Measurements from ENCODE around the gene GLYATL3.
A peak's percentile ranks its signal among the peaks of the same experiment; 100 is the strongest.

The GLYATL3 gene

DNA sequence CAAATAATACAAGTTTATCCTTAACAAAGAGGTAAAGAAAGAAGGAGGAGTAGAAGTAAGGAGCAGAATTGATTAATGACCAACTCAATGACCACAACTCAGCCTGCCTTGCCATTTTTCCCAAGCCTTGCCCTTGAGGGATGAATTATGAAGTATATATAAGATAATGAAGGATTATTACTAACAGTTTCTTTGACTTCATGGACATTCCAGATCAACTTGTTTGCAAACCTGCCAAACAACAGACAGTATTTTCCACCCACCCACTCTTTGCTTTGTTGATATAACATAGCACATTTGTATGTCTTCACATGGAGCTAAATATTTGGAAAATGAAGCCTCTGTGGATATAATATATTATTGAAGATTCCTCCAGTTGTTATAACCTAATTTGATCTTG lies 40.9 kb downstream of the GLYATL3 start:
- TF ChIP-seq, protein P1, sequence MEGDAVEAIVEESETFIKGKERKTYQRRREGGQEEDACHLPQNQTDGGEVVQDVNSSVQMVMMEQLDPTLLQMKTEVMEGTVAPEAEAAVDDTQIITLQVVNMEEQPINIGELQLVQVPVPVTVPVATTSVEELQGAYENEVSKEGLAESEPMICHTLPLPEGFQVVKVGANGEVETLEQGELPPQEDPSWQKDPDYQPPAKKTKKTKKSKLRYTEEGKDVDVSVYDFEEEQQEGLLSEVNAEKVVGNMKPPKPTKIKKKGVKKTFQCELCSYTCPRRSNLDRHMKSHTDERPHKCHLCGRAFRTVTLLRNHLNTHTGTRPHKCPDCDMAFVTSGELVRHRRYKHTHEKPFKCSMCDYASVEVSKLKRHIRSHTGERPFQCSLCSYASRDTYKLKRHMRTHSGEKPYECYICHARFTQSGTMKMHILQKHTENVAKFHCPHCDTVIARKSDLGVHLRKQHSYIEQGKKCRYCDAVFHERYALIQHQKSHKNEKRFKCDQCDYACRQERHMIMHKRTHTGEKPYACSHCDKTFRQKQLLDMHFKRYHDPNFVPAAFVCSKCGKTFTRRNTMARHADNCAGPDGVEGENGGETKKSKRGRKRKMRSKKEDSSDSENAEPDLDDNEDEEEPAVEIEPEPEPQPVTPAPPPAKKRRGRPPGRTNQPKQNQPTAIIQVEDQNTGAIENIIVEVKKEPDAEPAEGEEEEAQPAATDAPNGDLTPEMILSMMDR (IDR thresholded peaks at IDR 0.05; ENCODE audit: insufficient read depth, low read length, missing control alignments) = no peak
- POLR2A ChIA-PET = no interaction called here
- CTCF ChIA-PET = interaction anchor here (0.8 to 4.6 kb wide), 3 partner anchors 9 to 66 kb away, joined by 3 to 33 read pairs (median 8); no protein-coding TSS in a partner anchor
- no peak for DNase-seq (ENCODE audit: low read depth, low spot score)
- no peak overlapping the region for H3K4me3 ChIP-seq (ENCODE audit: low read depth, low read length)

DNA sequence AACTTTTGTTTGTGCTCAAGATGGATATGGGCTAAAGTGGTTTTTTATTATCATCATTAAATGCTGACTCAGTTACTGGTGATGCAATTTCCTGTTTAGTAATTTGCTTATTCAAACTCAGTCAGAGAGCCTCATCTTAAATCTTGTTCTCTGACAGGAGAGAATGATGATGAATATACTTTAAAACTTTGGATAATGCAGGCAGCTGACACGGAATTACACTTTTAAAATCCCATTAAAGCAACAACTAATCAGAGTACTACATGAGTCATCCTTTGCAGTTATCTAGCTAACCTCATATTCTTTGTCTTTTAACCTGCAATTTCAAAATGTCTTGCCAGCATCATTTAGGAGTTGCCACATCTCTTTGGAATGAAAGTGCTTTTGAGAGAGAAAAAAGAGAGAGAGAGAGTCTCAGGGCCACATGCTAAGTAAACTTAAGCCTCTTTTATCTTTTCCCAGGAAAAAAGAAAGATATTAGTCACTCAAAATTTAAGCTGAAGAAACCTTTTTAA lies 41.5 kb downstream of the GLYATL3 start:
- ChIA-PET CTCF (interaction anchor here (0.8 to 4.6 kb wide), 3 partner anchors 10 to 65 kb away, joined by 3 to 33 read pairs (median 8); no protein-coding TSS in a partner anchor), POLR2A (no interaction called here)
- TF ChIP-seq, protein P1 (IDR thresholded peaks at IDR 0.05; ENCODE audit: insufficient read depth, low read length, missing control alignments) = no peak
- no peak overlapping the region for H3K4me3 ChIP-seq (ENCODE audit: low read depth, low read length)
- DNase-seq (ENCODE audit: low read depth, low spot score) = peak; percentile 40

DNA sequence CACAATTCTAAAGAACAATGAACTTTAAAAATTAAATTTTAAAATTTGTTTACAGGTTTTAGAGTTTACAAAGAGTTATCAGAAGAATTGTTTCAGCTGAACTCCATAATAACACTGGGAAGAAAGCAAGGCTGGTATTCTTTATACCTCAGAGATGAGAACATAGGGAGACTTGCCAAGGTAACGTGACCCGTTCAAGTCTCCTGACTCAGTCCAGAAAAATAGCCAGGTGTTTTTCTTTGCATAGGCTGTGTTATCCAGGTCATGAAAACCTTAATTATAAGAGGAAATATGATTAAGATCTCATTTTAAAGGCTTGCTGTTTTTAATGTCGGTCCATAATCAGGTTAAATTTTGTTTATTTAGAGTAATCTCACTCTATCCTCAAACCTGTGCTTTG lies 42.2 kb downstream of the GLYATL3 start:
- no peak for DNase-seq (ENCODE audit: low read depth, low spot score)

DNA sequence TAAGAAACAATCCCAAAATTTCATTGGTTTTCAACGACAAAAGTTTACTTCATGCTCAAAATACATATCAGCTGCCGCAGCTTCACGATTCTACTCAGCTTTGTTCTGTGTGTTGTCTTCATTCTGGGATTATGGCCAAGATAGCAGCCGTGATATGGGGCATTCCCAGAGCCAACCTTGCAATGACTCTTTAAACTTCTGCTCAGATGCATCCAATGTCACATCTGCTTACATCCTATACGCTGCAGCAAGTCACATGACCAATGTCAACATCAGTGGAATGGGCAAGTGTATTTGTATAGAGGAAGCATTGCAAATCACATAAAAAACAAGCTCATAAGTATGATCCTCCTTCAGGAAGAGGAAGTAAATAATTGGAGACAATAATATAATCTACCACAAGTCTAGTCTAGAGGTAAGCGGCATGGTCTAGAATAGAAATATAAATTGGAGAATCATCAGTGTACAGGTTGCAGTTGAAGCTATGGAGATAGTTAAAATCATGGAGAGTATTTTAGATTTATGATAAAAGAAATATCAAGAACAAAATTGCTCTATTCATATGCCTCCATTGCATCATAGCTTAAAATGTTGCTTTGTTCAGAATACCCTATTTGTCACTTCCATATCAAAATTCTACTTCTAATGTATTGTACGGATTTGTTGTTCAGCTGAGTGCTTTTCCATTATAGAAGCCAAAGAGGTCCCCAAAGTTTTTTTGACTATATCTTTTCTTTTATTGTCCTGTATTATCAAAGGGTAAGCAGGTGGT lies 43.5 kb downstream of the GLYATL3 start:
- ChIA-PET POLR2A (no interaction called here), CTCF (interaction anchor here (4.6 kb wide), 1 partner anchor 12 kb away, joined by 33 read pairs; no protein-coding TSS in a partner anchor)

More for the DNA sequence above, 42.2 kb downstream of the GLYATL3 start:
- POLR2A ChIA-PET = no interaction called here
- CTCF ChIA-PET = interaction anchor here (2.8 to 4.6 kb wide), 2 partner anchors 11 to 65 kb away, joined by 8 to 33 read pairs; no protein-coding TSS in a partner anchor
- H3K4me3 ChIP-seq (ENCODE audit: low read depth, low read length) = no peak overlapping the region
- TF ChIP-seq, protein P1 (IDR thresholded peaks at IDR 0.05; ENCODE audit: insufficient read depth, low read length, missing control alignments) = no peak

DNA sequence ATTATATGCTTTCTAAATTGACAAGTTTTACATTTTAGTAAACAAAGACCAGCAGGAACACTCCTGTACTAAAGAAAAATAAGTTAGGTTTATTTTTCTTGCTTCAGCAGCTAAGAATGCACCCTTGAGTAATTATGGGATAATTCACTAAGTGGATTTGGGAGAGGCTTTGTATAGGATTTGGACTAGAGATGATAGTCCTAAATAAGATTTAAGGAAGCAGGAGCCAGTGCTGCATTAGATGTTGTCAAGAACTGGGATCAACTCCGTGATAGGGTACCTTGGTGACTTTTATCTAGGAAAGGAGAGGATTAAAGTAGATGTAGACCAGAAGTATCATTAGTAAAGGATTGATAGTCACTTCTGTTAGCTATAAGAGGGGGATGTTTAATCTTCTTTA lies 46.6 kb downstream of the GLYATL3 start:
- POLR2A ChIA-PET = no interaction called here

More for the DNA sequence above, 43.5 kb downstream of the GLYATL3 start:
- H3K4me3 ChIP-seq (ENCODE audit: low read depth, low read length) = no peak overlapping the region
- DNase-seq (ENCODE audit: low read depth, low spot score) = no peak
- TF ChIP-seq, protein P1 (IDR thresholded peaks at IDR 0.05; ENCODE audit: insufficient read depth, low read length, missing control alignments) = no peak

More for the DNA sequence above, 46.6 kb downstream of the GLYATL3 start:
- TF ChIP-seq, protein P1 (IDR thresholded peaks at IDR 0.05; ENCODE audit: insufficient read depth, low read length, missing control alignments) = no peak
- CTCF ChIA-PET = interaction anchor here (2.3 to 2.8 kb wide), 2 partner anchors 11 to 14 kb away, joined by 5 to 15 read pairs; no protein-coding TSS in a partner anchor
- no peak for DNase-seq (ENCODE audit: low read depth, low spot score)
- no peak overlapping the region for H3K4me3 ChIP-seq (ENCODE audit: low read depth, low read length)

Measured in AG04449 (cell line).